H1 (cell line): ENCODE data around the gene ITGA8. TPM values are rescaled to one million over a fixed set of nuclear protein-coding genes. Genes with fewer than 3 reads are reported as not detected.

Experiments
- CTCF ChIA-PET: fragments of 300-600 bp; sonication (Branson Sonifier 250); formaldehyde crosslinking; loops from one replicate; lab custom pipeline; 2021; ENCODE audit not compliant: partially characterized antibody; lab: Charles Lee
- POLR2A ChIA-PET: fragments of 300-600 bp; sonication (Branson Sonifier 250); formaldehyde crosslinking; loops from one replicate; lab custom pipeline; 2021; ENCODE audit warnings: inconsistent platforms; ENCODE audit not compliant: partially characterized antibody; lab: Charles Lee
- DNase-seq, 2 experiments: peaks; one replicate each; pipeline versions ENCODE4 v3.0.0 to v3.0.0-alpha.2; 2010 to 2022; ENCODE audit warnings: low spot score in 2 of 2, low read depth in 1 of 2, mixed read lengths in 1 of 2
- FAIRE-seq: peaks from 2 replicates; lab custom pipeline; 2011; peaks lifted over from hg19 to GRCh38; lab: Jason Lieb, UNC
- H2AFZ ChIP-seq: 2 replicates; pipeline ENCODE4 v1.8.1; 2012; ENCODE audit warnings: low read length, inconsistent platforms
- H2AK5ac ChIP-seq: 2 replicates; pipeline ENCODE4 v1.6.1; 2013; ENCODE audit warnings: low read depth, low read length
- H2BK120ac ChIP-seq: replicated peaks from 2 replicates; pipeline ENCODE3; 2013; ENCODE audit warnings: low read depth, low read length, inconsistent platforms
- H2BK12ac ChIP-seq: 2 replicates; pipeline ENCODE4 v1.6.1; 2013; ENCODE audit warnings: low read depth, low read length
- H2BK15ac ChIP-seq: 2 replicates; pipeline ENCODE4 v1.6.1; 2013; ENCODE audit warnings: low read length
- H2BK20ac ChIP-seq: 2 replicates; pipeline ENCODE4 v1.6.1; 2013; ENCODE audit warnings: low read length
- H2BK5ac ChIP-seq: 2 replicates; pipeline ENCODE4 v1.6.1; 2013; ENCODE audit warnings: low read depth, low read length
- H3K14ac ChIP-seq: 2 replicates; pipeline ENCODE4 v1.6.1; 2013; ENCODE audit warnings: inconsistent platforms; ENCODE audit not compliant: insufficient read length
- H3K18ac ChIP-seq: 2 replicates; pipeline ENCODE4 v1.6.1; 2013; ENCODE audit warnings: low read length; ENCODE audit errors: extremely low read depth
- H3K23ac ChIP-seq: 2 replicates; pipeline ENCODE4 v1.6.1; 2013; ENCODE audit warnings: inconsistent platforms; ENCODE audit not compliant: insufficient read length
- H3K23me2 ChIP-seq: 2 replicates; pipeline ENCODE4 v1.6.1; 2013; ENCODE audit warnings: low read depth, low read length
- H3K27ac ChIP-seq: 2 replicates; pipeline ENCODE4 v1.6.1; 2011; ENCODE audit warnings: low read depth, low read length, inconsistent platforms
- H3K27me3 ChIP-seq, 4 experiments: replicated peaks in 1 of 4; 1 replicate in 1 of 4; 2 replicates in 3 of 4; pipeline versions ENCODE4 v1.6.1 to v1.8.1; 2011 to 2013; ENCODE audit warnings: low read length in 3 of 4, mild to moderate bottlenecking in 3 of 4, inconsistent platforms in 2 of 4, mixed read lengths in 2 of 4, moderate library complexity in 1 of 4; ENCODE audit not compliant: control insufficient read depth in 3 of 4, insufficient read depth in 3 of 4; ENCODE audit errors: extremely low read depth in 1 of 4
- H3K36me3 ChIP-seq, 4 experiments: 2 replicates each; pipeline versions ENCODE4 v1.6.1 to v1.8.1; 2011 to 2013; ENCODE audit warnings: mild to moderate bottlenecking in 4 of 4, low read length in 3 of 4, moderate library complexity in 2 of 4, control low read depth in 1 of 4, inconsistent platforms in 1 of 4; ENCODE audit not compliant: insufficient read depth in 4 of 4, control insufficient read depth in 2 of 4
- H3K4ac ChIP-seq: replicated peaks from 2 replicates; pipeline ENCODE3; 2013; ENCODE audit warnings: low read length, low read depth, mixed read lengths, inconsistent platforms; ENCODE audit not compliant: insufficient read length
- H3K4me1 ChIP-seq, 4 experiments: replicated peaks in 1 of 4; 1 replicate in 1 of 4; 2 replicates in 3 of 4; pipeline versions ENCODE4 v1.6.1 to v1.8.1; 2011 to 2013; ENCODE audit warnings: low read length in 3 of 4, inconsistent platforms in 2 of 4, mixed read lengths in 1 of 4; ENCODE audit not compliant: insufficient read depth in 4 of 4, control insufficient read depth in 3 of 4
- H3K4me2 ChIP-seq, 2 experiments: 2 replicates each; pipeline versions ENCODE4 v1.6.1 to v1.8.1; 2011 to 2013; ENCODE audit warnings: low read depth in 2 of 2, low read length in 2 of 2, control low read depth in 1 of 2, inconsistent platforms in 1 of 2, mild to moderate bottlenecking in 1 of 2; ENCODE audit not compliant: insufficient read depth in 1 of 2
- H3K4me3 ChIP-seq, 4 experiments: fragments of 200-600, 300-600 bp in 1 of 4; sonication (generic), shearing (Covaris generic), sonication (Bioruptor Twin) in 1 of 4; 2 replicates each; pipeline versions ENCODE4 v1.5.1 to v1.8.1; 2011 to 2016; ENCODE audit warnings: low read length in 4 of 4, low read depth in 3 of 4, control low read depth in 2 of 4, inconsistent platforms in 2 of 4, mild to moderate bottlenecking in 2 of 4, mixed read lengths in 1 of 4, moderate library complexity in 1 of 4; ENCODE audit not compliant: insufficient read depth in 2 of 4; ENCODE audit errors: extremely low read depth in 1 of 4
- H3K56ac ChIP-seq: replicated peaks from 2 replicates; pipeline ENCODE3; 2013; ENCODE audit warnings: low read depth, mild to moderate bottlenecking, mixed read lengths, low read length, inconsistent platforms; ENCODE audit not compliant: insufficient read length
- H3K79me1 ChIP-seq: 2 replicates; pipeline ENCODE4 v1.6.1; 2013; ENCODE audit warnings: low read depth, low read length, control low read depth
- H3K79me2 ChIP-seq, 2 experiments: 2 replicates each; pipeline versions ENCODE4 v1.6.1 to v1.8.1; 2012 to 2013; ENCODE audit warnings: low read length in 2 of 2, mild to moderate bottlenecking in 2 of 2, inconsistent platforms in 1 of 2; ENCODE audit not compliant: insufficient read depth in 2 of 2, control insufficient read depth in 1 of 2
- H3K9ac ChIP-seq, 4 experiments: replicated peaks in 1 of 4; 1 replicate in 1 of 4; 2 replicates in 3 of 4; pipeline versions ENCODE4 v1.6.1 to v1.8.1; 2011 to 2013; ENCODE audit warnings: low read depth in 3 of 4, low read length in 3 of 4, control low read depth in 2 of 4, mild to moderate bottlenecking in 2 of 4, moderate library complexity in 2 of 4, inconsistent platforms in 1 of 4; ENCODE audit errors: extremely low read depth in 1 of 4
- H3K9me3 ChIP-seq, 2 experiments: 2 replicates each; pipeline versions ENCODE4 v1.6.1 to v1.8.1; 2012 to 2013; ENCODE audit warnings: mild to moderate bottlenecking in 2 of 2, moderate library complexity in 2 of 2, control low read depth in 1 of 2, inconsistent platforms in 1 of 2, low read depth in 1 of 2, low read length in 1 of 2, mixed read lengths in 1 of 2; ENCODE audit not compliant: insufficient read depth in 2 of 2
- H4K20me1 ChIP-seq, 2 experiments: replicated peaks in 1 of 2; 2 replicates each; pipeline versions ENCODE3 to v1.8.1; 2011 to 2013; ENCODE audit warnings: inconsistent platforms in 2 of 2, low read length in 2 of 2, mild to moderate bottlenecking in 1 of 2; ENCODE audit not compliant: insufficient read depth in 2 of 2, control insufficient read depth in 1 of 2
- H4K5ac ChIP-seq: 2 replicates; pipeline ENCODE4 v1.6.1; 2013; ENCODE audit warnings: low read length, low read depth, mixed read lengths, inconsistent platforms; ENCODE audit not compliant: insufficient read length
- H4K8ac ChIP-seq: 2 replicates; pipeline ENCODE4 v1.8.0; 2013; ENCODE audit warnings: mild to moderate bottlenecking, moderate library complexity, low read length, inconsistent platforms; ENCODE audit not compliant: insufficient read depth; ENCODE audit errors: extremely low read depth
- H4K91ac ChIP-seq: replicated peaks from 2 replicates; pipeline ENCODE3; 2013; ENCODE audit warnings: low read length, mixed read lengths, inconsistent platforms; ENCODE audit not compliant: insufficient read length
- EP300 ChIP-seq, 2 experiments: IDR thresholded peaks; 1 replicate in 1 of 2; 2 replicates in 1 of 2; pipeline ENCODE4 v1.6.1; 2011 to 2012; ENCODE audit warnings: low read depth in 2 of 2, low read length in 2 of 2, mild to moderate bottlenecking in 2 of 2, borderline replicate concordance in 1 of 2, inconsistent platforms in 1 of 2, moderate library complexity in 1 of 2
- RAD21 ChIP-seq, 2 experiments: IDR thresholded peaks in 1 of 2; conservative IDR thresholded peaks in 1 of 2; 2 replicates each; pipeline ENCODE4 v1.6.1; 2011; ENCODE audit warnings: low read depth in 2 of 2, low read length in 2 of 2, improper control_type of control experiment in 1 of 2, inconsistent platforms in 1 of 2, mild to moderate bottlenecking in 1 of 2, moderate library complexity in 1 of 2
- SP2 ChIP-seq: IDR thresholded peaks from 2 replicates; pipeline ENCODE4 v1.6.1; 2012; ENCODE audit warnings: mild to moderate bottlenecking, low read length, inconsistent platforms
- WGBS, 2 experiments: shearing (Covaris generic) in 1 of 2; methylation state at CpG; one replicate each; pipeline versions ENCODE4 v1.1.6 to v1.1.7; 2013 to 2015; ENCODE audit warnings: low lambda C conversion rate in 2 of 2, mixed read lengths in 2 of 2, inconsistent platforms in 1 of 2, low coverage in 1 of 2, missing lambda C conversion rate in 1 of 2; ENCODE audit not compliant: insufficient replicate concordance in 2 of 2, insufficient coverage in 1 of 2, insufficient read length in 1 of 2; ENCODE audit errors: extremely low coverage in 1 of 2, missing lambda C conversion rate in 1 of 2; 5-methylcytosine and 5-hydroxymethylcytosine counted together
- polyA plus RNA-seq, 7 experiments: library from polyadenylated mRNA; depleted of rRNA in 3 of 7; stranded (reverse) in 5 of 7; unstranded in 2 of 7; fragments of >200 nt in 5 of 7; fragments of 200-250 nt in 2 of 7; gene quantifications; 1 replicate in 5 of 7; 2 replicates in 1 of 7; 4 replicates in 1 of 7; pipeline versions ENCODE4 v1.2.1 to v1.2.3, GENCODE V29; 2011 to 2013; ENCODE audit warnings: missing spikeins in 2 of 7, mixed read lengths in 2 of 7
- total RNA-seq: library from RNA; stranded (reverse); fragmentation: NEBNext Ultra II Directional; extraction: Animal tissue kit (Norgen Biotek cat#: 25700); gene quantifications from 2 replicates; pipeline ENCODE4 v1.2.1, GENCODE V29; 2021

ITGA8 gene
- total and polyA plus RNA-seq, 2 of the 8 experiments (the other 6 are each of a cell fraction or from before 2014, with no cell fraction given), result not detected

- no peak overlapping the region for H3K56ac ChIP-seq
- no peaks in the 10 kb centered on the region for H3K4me1 ChIP-seq
- no peaks in the 10 kb centered on the region for H3K79me2 ChIP-seq
- H3K9me3 ChIP-seq, result no peaks in the 10 kb centered on the region
- H3K9ac ChIP-seq, result no peak overlapping the region
- DNase-seq (no peak), FAIRE-seq (no peak)
- no peak overlapping the region for H2AK5ac ChIP-seq
- no peak overlapping the region for H3K4me3 ChIP-seq
- H2BK20ac ChIP-seq, result no peak overlapping the region
- no peaks in the 10 kb centered on the region for H3K79me1 ChIP-seq
- H3K36me3 ChIP-seq, result no peaks in the 10 kb centered on the region
- WGBS, 2 experiments, result 100% methylated on average over 1 of the region's 1 CpG; no CpG with 5 or more reads in 1 of the 2 experiments
- no peak overlapping the region for H2AFZ ChIP-seq
- no peak overlapping the region for H3K23ac ChIP-seq
- H4K8ac ChIP-seq, result no peak overlapping the region
- ChIA-PET CTCF (interaction anchor here (1.4 kb wide), 1 partner anchor 14 kb away, joined by 3 read pairs; no protein-coding TSS in a partner anchor), POLR2A (no interaction called here)
- no peak overlapping the region for H2BK12ac ChIP-seq
- no peak overlapping the region for H3K14ac ChIP-seq
- no peak overlapping the region for H2BK5ac ChIP-seq
- no peaks in the 10 kb centered on the region for H4K20me1 ChIP-seq
- peaks cover 1% of the 10 kb centered on the region; the same call in 1 of the 2 replicates for H3K23me2 ChIP-seq
- no peak overlapping the region for H4K5ac ChIP-seq
- no peak overlapping the region for H3K4me2 ChIP-seq
- no peak overlapping the region for H2BK15ac ChIP-seq
- no peak overlapping the region for H3K4ac ChIP-seq
- no peak for TF ChIP-seq RAD21 (IDR thresholded peaks at IDR 0.05 in 1 of 2, conservative IDR thresholded peaks at IDR 0.05 in 1 of 2; ENCODE audit: low read depth in 2 of 2, low read length in 2 of 2)
- no peak for TF ChIP-seq EP300 (IDR thresholded peaks at IDR 0.05; ENCODE audit: borderline replicate concordance in 1 of 2, low read depth in 2 of 2, low read length in 2 of 2)
- no peak for TF ChIP-seq SP2
- H4K91ac ChIP-seq, result no peak overlapping the region
- no peak overlapping the region for H3K27ac ChIP-seq
- H3K18ac ChIP-seq, result no peak overlapping the region
- no peak overlapping the region for H2BK120ac ChIP-seq
- H3K27me3 ChIP-seq, result 0 out of 7 replicates have a peak, but pooled peaks cover 0 to 2% (median 0%) of the 10 kb centered on the region in 4 experiments
Observed at GRCh38 chr10:15726042-15726441, 6.3 kb upstream of the ITGA8 start.
